SU-DHL-6 (cell line): Measurements from ENCODE around the gene DIO2.

ENCODE experiments used
- H2AFZ ChIP-seq: fragments of 200-600 bp; sonication (generic); 2 replicates; pipeline ENCODE4 v1.6.1; 2014; ENCODE audit warnings: low read depth, mild to moderate bottlenecking, moderate library complexity, mixed read lengths, antibody characterized with exemption, low read length; ENCODE audit not compliant: severe bottlenecking
- H3F3A ChIP-seq: fragments of 200-600 bp; shearing (Covaris generic); 2 replicates; pipeline ENCODE4 v1.6.0; 2016; ENCODE audit warnings: antibody characterized with exemption, mild to moderate bottlenecking; ENCODE audit not compliant: insufficient read depth
- H3K27ac ChIP-seq: fragments of 200-600 bp; sonication (generic); 2 replicates; pipeline ENCODE4 v1.5.1; 2016; ENCODE audit warnings: low read depth, mild to moderate bottlenecking, low read length, moderate library complexity, mixed read lengths
- H3K27me3 ChIP-seq: fragments of 200-600 bp; sonication (generic), shearing (Covaris generic); 2 replicates; pipeline ENCODE4 v1.6.0; 2014; ENCODE audit warnings: mild to moderate bottlenecking, low read length
- H3K36me3 ChIP-seq: fragments of 200-600 bp; sonication (generic); 2 replicates; pipeline ENCODE4 v1.6.1; 2014; ENCODE audit warnings: mild to moderate bottlenecking, low read length, mixed read lengths
- H3K4me2 ChIP-seq: fragments of 300-600, 200-600 bp; shearing (Covaris generic), sonication (generic); 2 replicates; pipeline ENCODE4 v1.6.0; 2014; ENCODE audit warnings: low read length, low read depth, mild to moderate bottlenecking; ENCODE audit not compliant: poor library complexity, severe bottlenecking
- H3K4me3 ChIP-seq: fragments of 200-600 bp; sonication (generic); 2 replicates; pipeline ENCODE4 v1.5.1; 2014; ENCODE audit warnings: antibody characterized with exemption, low read length, mild to moderate bottlenecking, mixed read lengths; ENCODE audit not compliant: insufficient read depth, poor library complexity, severe bottlenecking
- H3K79me2 ChIP-seq: fragments of 200-600 bp; sonication (generic); 2 replicates; pipeline ENCODE4 v1.6.1; 2014; ENCODE audit warnings: mild to moderate bottlenecking, low read length, moderate library complexity; ENCODE audit not compliant: insufficient read depth
- H3K9ac ChIP-seq: fragments of 200-600 bp; sonication (generic); 2 replicates; pipeline ENCODE4 v1.7.0; 2014; ENCODE audit warnings: mild to moderate bottlenecking, low read length
- H3K9me2 ChIP-seq: fragments of 200-600 bp; sonication (generic); replicated peaks from 2 replicates; pipeline ENCODE4 v1.6.1; 2014; ENCODE audit warnings: low read length; ENCODE audit not compliant: insufficient read depth
- H3K9me3 ChIP-seq: fragments of 200-600 bp; sonication (generic); 2 replicates; pipeline ENCODE4 v1.6.1; 2014; ENCODE audit warnings: low read length, mixed read lengths; ENCODE audit not compliant: insufficient read depth
- H4K20me1 ChIP-seq: fragments of 200-600 bp; sonication (generic); 2 replicates; pipeline ENCODE4 v1.6.1; 2014; ENCODE audit warnings: low read depth, mild to moderate bottlenecking, antibody characterized with exemption, low read length, moderate library complexity, mixed read lengths
- EZH2phosphoT487 ChIP-seq: fragments of 200-600 bp; sonication (generic), shearing (Covaris generic); conservative IDR thresholded peaks from 2 replicates; pipeline ENCODE4 v1.6.1; 2018; ENCODE audit warnings: mild to moderate bottlenecking, antibody characterized with exemption, low read length, moderate library complexity, mixed read lengths
- TF ChIP-seq, protein P1 (sequence below): fragments of 200-600 bp; sonication (generic); IDR thresholded peaks from one replicate; pipeline ENCODE4 v1.5.1; 2017; ENCODE audit warnings: antibody characterized with exemption, mild to moderate bottlenecking, low read length, moderate library complexity; ENCODE audit not compliant: insufficient read depth, poor library complexity, severe bottlenecking

DIO2 gene

DNA sequence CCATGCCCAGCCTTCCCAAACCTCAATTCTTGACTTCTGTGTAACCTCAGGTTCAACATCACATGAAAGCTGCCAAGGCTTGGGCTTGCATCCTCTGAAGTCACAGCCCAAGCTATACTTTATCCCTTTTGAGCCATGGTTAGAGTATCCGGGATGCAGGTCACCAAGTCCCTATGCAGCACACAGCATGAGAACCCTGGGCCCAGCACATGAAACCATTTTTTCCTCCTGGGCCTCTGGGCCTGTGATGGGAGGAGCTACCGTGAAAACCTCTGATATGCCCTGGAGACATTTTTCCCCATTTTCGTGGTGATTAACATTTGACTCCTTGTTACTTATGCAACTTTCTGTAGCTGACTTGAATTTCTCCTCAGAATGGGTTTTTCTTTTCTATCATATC is 25.8 kb upstream of the DIO2 start:
- Histone ChIP-seq H2AFZ (no peak overlapping the region), H3K36me3 (no peaks in the 10 kb centered on the region), H4K20me1 (no peaks in the 10 kb centered on the region), H3K4me2 (no peak overlapping the region), H3K27me3 (no peaks in the 10 kb centered on the region), H3K79me2 (no peaks in the 10 kb centered on the region), H3K9me2 (no peaks in the 10 kb centered on the region), H3K9ac (no peak overlapping the region), H3K4me3 (no peak overlapping the region), H3F3A (no peaks in the 10 kb centered on the region), H3K27ac (no peak overlapping the region), H3K9me3 (no peaks in the 10 kb centered on the region)
- TF ChIP-seq, protein P1, sequence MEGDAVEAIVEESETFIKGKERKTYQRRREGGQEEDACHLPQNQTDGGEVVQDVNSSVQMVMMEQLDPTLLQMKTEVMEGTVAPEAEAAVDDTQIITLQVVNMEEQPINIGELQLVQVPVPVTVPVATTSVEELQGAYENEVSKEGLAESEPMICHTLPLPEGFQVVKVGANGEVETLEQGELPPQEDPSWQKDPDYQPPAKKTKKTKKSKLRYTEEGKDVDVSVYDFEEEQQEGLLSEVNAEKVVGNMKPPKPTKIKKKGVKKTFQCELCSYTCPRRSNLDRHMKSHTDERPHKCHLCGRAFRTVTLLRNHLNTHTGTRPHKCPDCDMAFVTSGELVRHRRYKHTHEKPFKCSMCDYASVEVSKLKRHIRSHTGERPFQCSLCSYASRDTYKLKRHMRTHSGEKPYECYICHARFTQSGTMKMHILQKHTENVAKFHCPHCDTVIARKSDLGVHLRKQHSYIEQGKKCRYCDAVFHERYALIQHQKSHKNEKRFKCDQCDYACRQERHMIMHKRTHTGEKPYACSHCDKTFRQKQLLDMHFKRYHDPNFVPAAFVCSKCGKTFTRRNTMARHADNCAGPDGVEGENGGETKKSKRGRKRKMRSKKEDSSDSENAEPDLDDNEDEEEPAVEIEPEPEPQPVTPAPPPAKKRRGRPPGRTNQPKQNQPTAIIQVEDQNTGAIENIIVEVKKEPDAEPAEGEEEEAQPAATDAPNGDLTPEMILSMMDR: no peak
- TF ChIP-seq EZH2phosphoT487: no peak

DNA sequence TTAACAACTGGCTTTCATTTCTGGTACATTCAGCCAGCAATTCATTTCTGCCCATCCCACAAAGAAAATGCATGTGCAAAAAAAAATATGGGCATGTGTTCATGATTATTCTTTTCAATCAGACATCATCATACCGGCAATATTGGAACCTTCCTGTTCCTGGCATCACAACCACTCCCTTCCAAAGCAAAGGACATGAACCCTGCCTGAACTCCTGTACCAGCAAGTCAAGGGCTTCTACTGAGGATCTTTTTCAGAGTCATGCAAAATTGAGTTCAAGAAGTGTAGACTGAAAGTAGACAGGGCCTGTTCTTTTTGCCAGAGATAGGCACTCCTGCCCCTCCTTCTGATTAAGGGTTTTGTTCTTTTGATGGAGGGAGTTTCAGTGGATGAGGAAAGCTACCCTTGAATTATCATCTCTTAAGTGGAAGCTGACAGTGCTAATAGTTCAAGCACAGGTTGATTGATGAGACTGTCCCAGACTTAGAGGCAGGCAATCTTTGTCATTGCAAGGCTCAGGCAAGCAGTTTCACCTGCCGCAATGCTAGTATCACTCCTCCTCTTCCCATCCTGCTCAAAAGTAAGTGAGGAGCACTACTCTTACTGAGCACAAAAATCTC is 22.3 kb upstream of the DIO2 start:
- H3K27ac ChIP-seq: no peak overlapping the region
- H3K9ac ChIP-seq: no peak overlapping the region
- H3K9me2 ChIP-seq: no peaks in the 10 kb centered on the region
- H3K79me2 ChIP-seq: no peaks in the 10 kb centered on the region
- H2AFZ ChIP-seq: no peak overlapping the region
- no peak overlapping the region for H3K4me3 ChIP-seq
- TF ChIP-seq, protein P1: no peak
- TF ChIP-seq EZH2phosphoT487: no peak
- no peaks in the 10 kb centered on the region for H3F3A ChIP-seq
- H4K20me1 ChIP-seq: no peaks in the 10 kb centered on the region
- H3K4me2 ChIP-seq: no peak overlapping the region
- H3K9me3 ChIP-seq: no peaks in the 10 kb centered on the region
- H3K27me3 ChIP-seq: no peaks in the 10 kb centered on the region
- no peaks in the 10 kb centered on the region for H3K36me3 ChIP-seq

DNA sequence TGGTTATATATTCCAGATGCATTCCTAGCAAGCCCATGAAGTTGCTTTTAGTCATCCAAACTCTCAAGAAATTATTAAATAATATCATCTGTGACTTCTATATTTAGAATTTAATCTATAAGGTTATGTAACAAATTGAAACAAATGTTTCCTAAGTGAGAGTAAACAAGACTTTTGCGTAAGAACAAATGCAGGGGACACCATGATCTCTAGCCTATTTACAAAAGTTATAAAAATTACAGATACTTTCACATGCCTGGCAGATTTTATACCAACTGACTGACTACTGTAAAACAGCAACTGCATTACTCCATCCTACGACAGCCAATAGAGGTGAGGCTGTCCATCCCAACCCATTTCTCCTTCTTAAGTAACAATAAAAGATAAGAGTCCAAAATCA is 20.4 kb upstream of the DIO2 start:
- H3K9ac ChIP-seq: no peak overlapping the region

More for the DNA sequence above, 20.4 kb upstream of the DIO2 start:
- no peaks in the 10 kb centered on the region for H4K20me1 ChIP-seq
- TF ChIP-seq, protein P1: no peak
- no peak for TF ChIP-seq EZH2phosphoT487
- H3K4me2 ChIP-seq: no peak overlapping the region
- H3K27ac ChIP-seq: no peak overlapping the region
- no peak overlapping the region for H3K4me3 ChIP-seq
- H3K9me3 ChIP-seq: no peaks in the 10 kb centered on the region
- no peaks in the 10 kb centered on the region for H3F3A ChIP-seq
- no peaks in the 10 kb centered on the region for H3K36me3 ChIP-seq
- H3K79me2 ChIP-seq: no peaks in the 10 kb centered on the region
- H2AFZ ChIP-seq: no peak overlapping the region
- H3K9me2 ChIP-seq: no peaks in the 10 kb centered on the region
- H3K27me3 ChIP-seq: no peaks in the 10 kb centered on the region
